GM12878 (cell line): Measurements from ENCODE around the gene ST13. TPM values are rescaled to one million over a fixed set of nuclear protein-coding genes. Genes with fewer than 3 reads are reported as not detected.

Experiments
- ATAC-seq: fragments of 200-7000 bp; cut with Tn5 transposase; 3 replicates; pipeline ENCODE4 v1.9.1; 2020; ENCODE audit warnings: mild to moderate bottlenecking, moderate library complexity
- BruUV-seq: library from RNA; stranded (reverse); fragments of 400-500 nt; replicated peaks from 2 replicates; lab custom pipeline; 2021; lab: Mats Ljungman, UMichigan
- CTCF ChIA-PET: fragments of 300-600 bp; sonication (Branson Sonifier 250); formaldehyde crosslinking; extraction: SDS; loops from one replicate; lab custom pipeline; 2021; ENCODE audit warnings: inconsistent platforms; lab: Yijun Ruan, JAX
- POLR2A ChIA-PET: fragments of 350-600 bp; formaldehyde crosslinking; extraction: SDS; loops from one replicate; lab custom pipeline; 2021; ENCODE audit warnings: inconsistent platforms; lab: Charles Lee
- RAD21 ChIA-PET: fragments of 300-600 bp; sonication (Branson Sonifier 250); formaldehyde crosslinking; loops from one replicate; lab custom pipeline; 2023; ENCODE audit warnings: antibody characterized with exemption; ENCODE audit not compliant: unreplicated experiment; lab: Charles Lee
- SMC1A ChIA-PET: fragments of 300-600 bp; sonication (Branson Sonifier 250); formaldehyde crosslinking; loops from one replicate; lab custom pipeline; 2023; ENCODE audit not compliant: unreplicated experiment, uncharacterized antibody; lab: Charles Lee
- DNase-seq: peaks from one replicate; pipeline ENCODE4 v3.0.0-alpha.2; 2011; ENCODE audit warnings: low read depth, low spot score
- FAIRE-seq: peaks from 3 replicates; lab custom pipeline; 2011; peaks lifted over from hg19 to GRCh38; lab: Jason Lieb, UNC
- H2AFZ ChIP-seq: 2 replicates; pipeline ENCODE4 v1.6.0; 2011; ENCODE audit warnings: low read depth, low read length, control low read depth; ENCODE audit not compliant: control insufficient read depth
- H3K27ac ChIP-seq: 2 replicates; pipeline ENCODE4 v1.5.1; 2011; ENCODE audit warnings: control low read depth; ENCODE audit not compliant: control insufficient read depth, insufficient read depth
- H3K27me3 ChIP-seq, 2 experiments: replicated peaks in 1 of 2; 2 replicates each; pipeline versions ENCODE4 v1.6.0 to v1.6.1; 2011; ENCODE audit warnings: low read length in 1 of 2; ENCODE audit not compliant: control insufficient read depth in 2 of 2, insufficient read depth in 2 of 2
- H3K36me3 ChIP-seq, 2 experiments: 2 replicates each; pipeline ENCODE4 v1.5.1; 2011; ENCODE audit warnings: low read length in 1 of 2; ENCODE audit not compliant: control insufficient read depth in 2 of 2, insufficient read depth in 2 of 2
- H3K4me1 ChIP-seq: 2 replicates; pipeline ENCODE4 v1.6.1; 2011; ENCODE audit warnings: mild to moderate bottlenecking, low read length, moderate library complexity, mixed read lengths; ENCODE audit not compliant: control insufficient read depth, insufficient read depth
- H3K4me2 ChIP-seq: 2 replicates; pipeline ENCODE4 v1.6.0; 2011; ENCODE audit warnings: control low read depth; ENCODE audit not compliant: control insufficient read depth, insufficient read depth
- H3K4me3 ChIP-seq: fragments of 200-600 bp; sonication (generic); 2 replicates; pipeline ENCODE4 v1.5.1; 2016
- H3K79me2 ChIP-seq: 2 replicates; pipeline ENCODE4 v1.6.0; 2011; ENCODE audit warnings: low read length; ENCODE audit not compliant: control insufficient read depth, insufficient read depth
- H3K9ac ChIP-seq: 2 replicates; pipeline ENCODE4 v1.8.0; 2011; ENCODE audit warnings: low read length, control low read depth, mixed read lengths; ENCODE audit not compliant: control insufficient read depth, insufficient read depth
- H3K9me3 ChIP-seq: replicated peaks from 3 replicates; pipeline ENCODE4 v1.5.1; 2011; ENCODE audit warnings: mild to moderate bottlenecking, low read length; ENCODE audit not compliant: control insufficient read depth, insufficient read depth
- H4K20me1 ChIP-seq: 2 replicates; pipeline ENCODE4 v1.6.0; 2011; ENCODE audit not compliant: control insufficient read depth, insufficient read depth
- BMI1 ChIP-seq: fragments of 450-650 bp; IDR thresholded peaks from 2 replicates; pipeline ENCODE4 v1.6.1; 2016; ENCODE audit warnings: mild to moderate bottlenecking, moderate library complexity, borderline replicate concordance
- BRCA1 ChIP-seq: IDR thresholded peaks from 2 replicates; pipeline ENCODE4 v1.6.1; 2011; ENCODE audit warnings: low read depth, low read length, improper control_type of control experiment
- CBX5 ChIP-seq: sonication (generic); IDR thresholded peaks from 2 replicates; pipeline ENCODE4 v1.6.1; 2016; ENCODE audit warnings: low read depth, moderate library complexity, mild to moderate bottlenecking, inconsistent platforms
- CHD1 ChIP-seq: IDR thresholded peaks from 2 replicates; pipeline ENCODE4 v1.6.1; 2012; ENCODE audit warnings: low read depth, low read length, improper control_type of control experiment
- DPF2 ChIP-seq: fragments of 450-650 bp; IDR thresholded peaks from 2 replicates; pipeline ENCODE4 v1.6.1; 2017; ENCODE audit warnings: mild to moderate bottlenecking
- GATAD2B ChIP-seq: fragments of 450-650 bp; conservative IDR thresholded peaks from 2 replicates; pipeline ENCODE4 v1.6.1; 2017; ENCODE audit warnings: low read depth, mild to moderate bottlenecking, moderate library complexity
- IRF4 ChIP-seq: IDR thresholded peaks from 2 replicates; pipeline ENCODE4 v1.6.1; 2011; ENCODE audit warnings: low read depth, low read length
- JUND ChIP-seq: IDR thresholded peaks from 2 replicates; pipeline ENCODE4 v1.6.1; 2012; ENCODE audit warnings: low read depth, mild to moderate bottlenecking, low read length, improper control_type of control experiment, moderate library complexity
- MTA2 ChIP-seq: fragments of 450-650 bp; IDR thresholded peaks from 2 replicates; pipeline ENCODE4 v1.6.1; 2016; ENCODE audit warnings: low read depth, mild to moderate bottlenecking, moderate library complexity
- SIX5 ChIP-seq: IDR thresholded peaks from 2 replicates; pipeline ENCODE4 v1.6.1; 2011; ENCODE audit warnings: mild to moderate bottlenecking, low read depth, low read length, moderate library complexity; ENCODE audit not compliant: severe bottlenecking
- SMAD1 ChIP-seq: fragments of 450-650 bp; IDR thresholded peaks from 2 replicates; pipeline ENCODE4 v1.6.1; 2018; ENCODE audit warnings: mild to moderate bottlenecking, low read depth; ENCODE audit not compliant: partially characterized antibody
- SREBF1 ChIP-seq: IDR thresholded peaks from 2 replicates; pipeline ENCODE4 v1.6.1; 2012; ENCODE audit warnings: mild to moderate bottlenecking, low read length
- STAT3 ChIP-seq: IDR thresholded peaks from 2 replicates; pipeline ENCODE4 v1.6.1; 2011; ENCODE audit warnings: low read depth, low read length, improper control_type of control experiment
- TARDBP ChIP-seq: IDR thresholded peaks from 2 replicates; pipeline ENCODE4 v1.6.1; 2016; ENCODE audit warnings: borderline replicate concordance
- TCF12 ChIP-seq: IDR thresholded peaks from 2 replicates; pipeline ENCODE4 v1.6.1; 2011; ENCODE audit warnings: low read depth, mild to moderate bottlenecking, low read length
- TCF3 ChIP-seq: IDR thresholded peaks from 2 replicates; pipeline ENCODE4 v1.6.1; 2012; ENCODE audit warnings: low read depth, mild to moderate bottlenecking, low read length, borderline replicate concordance; ENCODE audit not compliant: insufficient read depth
- TCF7 ChIP-seq: IDR thresholded peaks from 2 replicates; pipeline ENCODE4 v1.6.1; 2014; ENCODE audit warnings: antibody characterized with exemption, borderline replicate concordance
- WGBS: methylation state at CpG from one replicate; pipeline ENCODE4 v1.1.6; 2016; ENCODE audit warnings: low lambda C conversion rate; ENCODE audit not compliant: insufficient replicate concordance, insufficient coverage; ENCODE audit errors: missing lambda C conversion rate; 5-methylcytosine and 5-hydroxymethylcytosine counted together
- in situ Hi-C: fragments of 300-500 bp; cut with MboI; formaldehyde crosslinking; loops from 9 replicates; pipeline ENCODE4 v1.14.3; 2018; ENCODE audit warnings: mixed read lengths
- intact Hi-C: fragments of 100-400 bp; cut with micrococcal nuclease; formaldehyde crosslinking; loops from one replicate; pipeline ENCODE4 v1.14.2; 2022; ENCODE audit not compliant: unreplicated experiment
- polyA plus RNA-seq, 11 experiments: library from polyadenylated mRNA; depleted of rRNA in 4 of 11; unstranded in 6 of 11; stranded (reverse) in 5 of 11; fragments of >200 nt; fragmentation: Nextera tagmentation in 4 of 11; fragmentation: Illumina TruSeq in 1 of 11; extraction: Ambion mirVana in 4 of 11; extraction: Trizol in 1 of 11; gene quantifications; 1 replicate in 1 of 11; 2 replicates in 10 of 11; pipeline versions ENCODE4 v1.2.1 to v1.2.3, GENCODE V29; 2011 to 2016; ENCODE audit warnings: inconsistent platforms in 2 of 11, missing spikeins in 2 of 11, low read depth in 1 of 11
- total RNA-seq, 4 experiments: library from RNA; depleted of rRNA in 3 of 4; stranded (reverse); fragments of >200 nt in 3 of 4; fragmentation: Illumina TruSeq in 1 of 4; extraction: Trizol in 1 of 4; gene quantifications; 2 replicates each; pipeline versions ENCODE4 v1.2.1 to v1.2.3, GENCODE V29; 2013 to 2021
- TF ChIP-seq, protein P1 (sequence below): fragments of 450-650 bp; IDR thresholded peaks from 2 replicates; pipeline ENCODE4 v1.6.1; 2017; ENCODE audit warnings: mild to moderate bottlenecking, low read depth, inconsistent platforms; ENCODE audit not compliant: poor library complexity, severe bottlenecking
- TF ChIP-seq, protein P2 (sequence below): IDR thresholded peaks from 2 replicates; pipeline ENCODE4 v1.6.1; 2012; ENCODE audit warnings: low read depth, low read length, improper control_type of control experiment
- TF ChIP-seq, protein P3 (sequence below): fragments of 150-350 bp; IDR thresholded peaks from 2 replicates; pipeline ENCODE4 v1.6.1; 2014; ENCODE audit warnings: mild to moderate bottlenecking, low read depth, low read length

Gene ST13
- total and polyA plus RNA-seq, 10 of the 15 experiments (the other 5 are each of a cell fraction or from before 2014, with no cell fraction given): 52.5 to 286 (median 181) TPM

DNA sequence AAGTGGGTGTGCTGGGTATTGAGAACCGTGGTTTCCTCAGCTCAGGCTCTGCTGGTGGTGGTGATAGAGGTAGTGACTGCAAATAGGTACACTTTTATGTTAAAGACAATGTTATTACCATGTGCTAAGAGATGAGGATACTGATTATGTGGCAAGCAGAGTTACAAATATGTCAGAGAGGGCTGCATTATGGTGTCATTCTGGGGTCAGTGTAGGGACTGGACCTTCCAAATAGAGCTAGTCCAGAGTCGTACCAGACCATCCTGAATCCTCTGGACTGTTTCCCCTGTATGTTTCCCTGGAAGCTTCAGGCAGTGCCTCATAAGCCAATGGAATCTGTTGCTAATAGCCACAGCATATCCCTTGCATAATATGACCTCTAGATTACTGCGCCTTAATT, 5.6 kb upstream of the ST13 start, which contains the start of gene DNAJB7:
Gene DNAJB7 (minus strand): TSS at position 101 of the 400 bp plus-strand sequence. CDS start 119 bp downstream, outside the sequence.
- H3K36me3 ChIP-seq: no peaks in the 10 kb centered on the region
- in situ Hi-C loops (no loop called here), intact Hi-C loops (no loop called here)
- SMC1A ChIA-PET: interaction anchor here (1.0 to 1.2 kb wide), 2 partner anchors 8 to 178 kb away, joined by 3 to 6 read pairs; no protein-coding TSS in a partner anchor
- 92% methylated on average over 3 of the region's 3 CpGs for WGBS
- no peak within 1 kb of the TSS for H2AFZ ChIP-seq
- no peak within 1 kb of the TSS for H3K9ac ChIP-seq
- no peak within 1 kb of the TSS for H3K27ac ChIP-seq
- no peak for DNase-seq
- no peaks in the 10 kb centered on the region for H3K9me3 ChIP-seq
- no peak within 1 kb of the TSS for H3K4me3 ChIP-seq
- H3K27me3 ChIP-seq: no peaks in the 10 kb centered on the region
- POLR2A ChIA-PET: interaction anchor here (0.5 to 1.1 kb wide), 4 partner anchors 14 to 208 kb away, joined by 3 to 4 read pairs (median 3); no protein-coding TSS in a partner anchor
- H3K4me1 ChIP-seq: peaks cover 10% of the 10 kb centered on the region
- BruUV-seq: no TSS peak
- TF ChIP-seq SIX5 (no peak), SMAD1 (no peak), TCF7 (no peak), CBX5 (no peak), BRCA1 (no peak), JUND (no peak), CHD1 (no peak), TCF3 (no peak), MTA2 (no peak), TCF12 (no peak), TARDBP (no peak), DPF2 (no peak), STAT3 (no peak), BMI1 (no peak), GATAD2B (no peak), IRF4 (no peak), SREBF1 (no peak)
- TF ChIP-seq, protein P1, sequence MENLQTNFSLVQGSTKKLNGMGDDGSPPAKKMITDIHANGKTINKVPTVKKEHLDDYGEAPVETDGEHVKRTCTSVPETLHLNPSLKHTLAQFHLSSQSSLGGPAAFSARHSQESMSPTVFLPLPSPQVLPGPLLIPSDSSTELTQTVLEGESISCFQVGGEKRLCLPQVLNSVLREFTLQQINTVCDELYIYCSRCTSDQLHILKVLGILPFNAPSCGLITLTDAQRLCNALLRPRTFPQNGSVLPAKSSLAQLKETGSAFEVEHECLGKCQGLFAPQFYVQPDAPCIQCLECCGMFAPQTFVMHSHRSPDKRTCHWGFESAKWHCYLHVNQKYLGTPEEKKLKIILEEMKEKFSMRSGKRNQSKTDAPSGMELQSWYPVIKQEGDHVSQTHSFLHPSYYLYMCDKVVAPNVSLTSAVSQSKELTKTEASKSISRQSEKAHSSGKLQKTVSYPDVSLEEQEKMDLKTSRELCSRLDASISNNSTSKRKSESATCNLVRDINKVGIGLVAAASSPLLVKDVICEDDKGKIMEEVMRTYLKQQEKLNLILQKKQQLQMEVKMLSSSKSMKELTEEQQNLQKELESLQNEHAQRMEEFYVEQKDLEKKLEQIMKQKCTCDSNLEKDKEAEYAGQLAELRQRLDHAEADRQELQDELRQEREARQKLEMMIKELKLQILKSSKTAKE: no peak
- TF ChIP-seq, protein P2, sequence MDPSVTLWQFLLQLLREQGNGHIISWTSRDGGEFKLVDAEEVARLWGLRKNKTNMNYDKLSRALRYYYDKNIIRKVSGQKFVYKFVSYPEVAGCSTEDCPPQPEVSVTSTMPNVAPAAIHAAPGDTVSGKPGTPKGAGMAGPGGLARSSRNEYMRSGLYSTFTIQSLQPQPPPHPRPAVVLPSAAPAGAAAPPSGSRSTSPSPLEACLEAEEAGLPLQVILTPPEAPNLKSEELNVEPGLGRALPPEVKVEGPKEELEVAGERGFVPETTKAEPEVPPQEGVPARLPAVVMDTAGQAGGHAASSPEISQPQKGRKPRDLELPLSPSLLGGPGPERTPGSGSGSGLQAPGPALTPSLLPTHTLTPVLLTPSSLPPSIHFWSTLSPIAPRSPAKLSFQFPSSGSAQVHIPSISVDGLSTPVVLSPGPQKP: no peak
- TF ChIP-seq, protein P3, sequence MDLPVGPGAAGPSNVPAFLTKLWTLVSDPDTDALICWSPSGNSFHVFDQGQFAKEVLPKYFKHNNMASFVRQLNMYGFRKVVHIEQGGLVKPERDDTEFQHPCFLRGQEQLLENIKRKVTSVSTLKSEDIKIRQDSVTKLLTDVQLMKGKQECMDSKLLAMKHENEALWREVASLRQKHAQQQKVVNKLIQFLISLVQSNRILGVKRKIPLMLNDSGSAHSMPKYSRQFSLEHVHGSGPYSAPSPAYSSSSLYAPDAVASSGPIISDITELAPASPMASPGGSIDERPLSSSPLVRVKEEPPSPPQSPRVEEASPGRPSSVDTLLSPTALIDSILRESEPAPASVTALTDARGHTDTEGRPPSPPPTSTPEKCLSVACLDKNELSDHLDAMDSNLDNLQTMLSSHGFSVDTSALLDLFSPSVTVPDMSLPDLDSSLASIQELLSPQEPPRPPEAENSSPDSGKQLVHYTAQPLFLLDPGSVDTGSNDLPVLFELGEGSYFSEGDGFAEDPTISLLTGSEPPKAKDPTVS: no peak
- RAD21 ChIA-PET: no interaction called here
- no peaks in the 10 kb centered on the region for H4K20me1 ChIP-seq
- H3K4me2 ChIP-seq: no peak within 1 kb of the TSS
- CTCF ChIA-PET: no interaction called here
- FAIRE-seq: no peak
- ATAC-seq: no peak
- peaks cover 32% of the 10 kb centered on the region for H3K79me2 ChIP-seq
